Astrocyte (in vitro differentiated cells and primary cell): ENCODE data around the gene ANTXR1. TPM values are rescaled to one million over a fixed set of nuclear protein-coding genes. Genes with fewer than 3 reads are reported as not detected.
A peak's percentile ranks its signal among the peaks of the same experiment; 100 is the strongest.

ENCODE experiments used
- DNase-seq: peaks from one replicate; pipeline ENCODE4 v3.0.0-alpha.2; 2010; ENCODE audit warnings: low read depth
- FAIRE-seq: peaks from 2 replicates; lab custom pipeline; 2011; peaks lifted over from hg19 to GRCh38; lab: Jason Lieb, UNC
- H2AFZ ChIP-seq: 2 replicates; pipeline ENCODE4 v1.6.0; 2012; ENCODE audit warnings: low read depth, low read length, inconsistent platforms
- H3K27ac ChIP-seq: 2 replicates; pipeline ENCODE4 v1.5.1; 2011; ENCODE audit warnings: low read depth, low read length, inconsistent platforms
- H3K27me3 ChIP-seq: 2 replicates; pipeline ENCODE4 v1.6.0; 2011; ENCODE audit warnings: low read length, inconsistent platforms; ENCODE audit not compliant: insufficient read depth
- H3K36me3 ChIP-seq: 2 replicates; pipeline ENCODE4 v1.5.1; 2011; ENCODE audit warnings: low read length, inconsistent platforms; ENCODE audit not compliant: insufficient read depth
- H3K4me1 ChIP-seq: 2 replicates; pipeline ENCODE4 v1.5.1; 2011; ENCODE audit warnings: low read length, inconsistent platforms; ENCODE audit not compliant: insufficient read depth
- H3K4me2 ChIP-seq: 2 replicates; pipeline ENCODE4 v1.6.0; 2012; ENCODE audit warnings: low read length, inconsistent platforms
- H3K4me3 ChIP-seq: 2 replicates; pipeline ENCODE4 v1.5.1; 2011; ENCODE audit warnings: low read depth, mild to moderate bottlenecking, low read length, inconsistent platforms; ENCODE audit not compliant: insufficient read depth
- H3K79me2 ChIP-seq: 2 replicates; pipeline ENCODE4 v1.6.0; 2012; ENCODE audit warnings: mild to moderate bottlenecking, low read length, inconsistent platforms; ENCODE audit not compliant: insufficient read depth
- H3K9ac ChIP-seq: 2 replicates; pipeline ENCODE4 v1.6.0; 2012; ENCODE audit warnings: mild to moderate bottlenecking, low read length, inconsistent platforms
- H3K9me3 ChIP-seq: 2 replicates; pipeline ENCODE4 v1.5.1; 2012; ENCODE audit warnings: low read depth, mild to moderate bottlenecking, low read length, inconsistent platforms; ENCODE audit not compliant: insufficient read depth
- H4K20me1 ChIP-seq: 2 replicates; pipeline ENCODE4 v1.6.0; 2012; ENCODE audit warnings: low read length, inconsistent platforms; ENCODE audit not compliant: insufficient read depth
- H3K27ac Mint-ChIP-seq: one replicate; pipeline ENCODE4 v1.8.0; 2021; ENCODE audit warnings: mild to moderate bottlenecking, mixed read lengths; ENCODE audit not compliant: unreplicated experiment
- H3K27me3 Mint-ChIP-seq: one replicate; pipeline ENCODE4 v1.8.0; 2021; ENCODE audit warnings: low read depth, mixed read lengths; ENCODE audit not compliant: unreplicated experiment
- H3K36me3 Mint-ChIP-seq: one replicate; pipeline ENCODE4 v1.8.0; 2021; ENCODE audit warnings: low read depth, mixed read lengths; ENCODE audit not compliant: unreplicated experiment
- H3K4me1 Mint-ChIP-seq: one replicate; pipeline ENCODE4 v1.8.0; 2021; ENCODE audit warnings: low read depth, mixed read lengths; ENCODE audit not compliant: unreplicated experiment
- H3K4me3 Mint-ChIP-seq: one replicate; pipeline ENCODE4 v1.8.0; 2021; ENCODE audit warnings: mild to moderate bottlenecking, moderate library complexity, mixed read lengths; ENCODE audit not compliant: unreplicated experiment
- H3K9me3 Mint-ChIP-seq: one replicate; pipeline ENCODE4 v1.8.0; 2021; ENCODE audit warnings: mild to moderate bottlenecking, mixed read lengths; ENCODE audit not compliant: unreplicated experiment
- EZH2 ChIP-seq: IDR thresholded peaks from 2 replicates; pipeline ENCODE4 v1.6.1; 2012; ENCODE audit warnings: mild to moderate bottlenecking, low read length, inconsistent platforms; ENCODE audit not compliant: insufficient read depth
- total RNA-seq: library from RNA; stranded (reverse); gene quantifications from 2 replicates; pipeline ENCODE4 v1.2.1, GENCODE V29; 2021
- TF ChIP-seq, protein P1 (sequence below): IDR thresholded peaks from 2 replicates; pipeline ENCODE4 v1.5.1; 2011; ENCODE audit warnings: low read depth, mild to moderate bottlenecking, inconsistent platforms, low read length, moderate library complexity; ENCODE audit not compliant: insufficient read depth

ANTXR1 gene
- total RNA-seq, 1 donor from 2014 or later = 67.8 TPM

DNA sequence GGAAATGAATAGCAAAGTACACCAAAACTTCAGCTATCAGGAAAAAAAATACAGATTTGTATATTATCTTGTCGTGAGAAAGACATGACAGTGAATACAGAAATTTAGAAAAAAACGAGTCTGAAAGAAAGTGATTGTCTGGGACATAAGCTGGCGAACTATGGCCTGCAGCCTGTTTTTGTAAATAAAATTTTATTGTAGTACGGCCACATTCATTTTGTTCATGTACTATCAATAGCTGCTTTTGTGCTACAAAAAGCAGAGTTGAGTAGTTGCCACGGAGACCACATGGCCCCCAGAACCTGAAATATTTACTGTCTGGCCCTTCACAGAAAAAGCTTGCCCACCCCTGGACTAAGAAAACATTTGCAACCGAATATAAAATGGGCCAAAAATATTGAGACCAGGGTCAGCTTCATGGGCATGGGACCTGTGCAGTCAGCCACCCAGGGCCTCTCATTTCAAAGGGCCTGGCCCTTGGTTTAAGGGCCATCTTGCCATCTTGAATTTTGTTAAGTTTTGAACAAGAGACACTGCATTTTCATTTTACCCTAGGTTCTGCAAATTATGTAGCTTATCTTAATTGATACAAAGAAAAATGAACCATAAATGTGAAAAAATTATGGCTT, 17.9 kb downstream of the ANTXR1 start:
- DNase-seq (no peak), FAIRE-seq (no peak)
- Histone ChIP-seq H3K4me3 (no peak overlapping the region), H3K9me3 (no peaks in the 10 kb centered on the region), H3K27ac (no peak overlapping the region), H2AFZ (no peak overlapping the region), H3K79me2 (peaks cover 70% of the 10 kb centered on the region), H3K36me3 (no peaks in the 10 kb centered on the region), H3K4me2 (no peak overlapping the region), H3K4me1 (peaks cover 21% of the 10 kb centered on the region), H3K27me3 (no peaks in the 10 kb centered on the region), H4K20me1 (peaks cover 41% of the 10 kb centered on the region), H3K9ac (no peak overlapping the region)
- no peak overlapping the region for H3K27ac Mint-ChIP-seq
- H3K27me3 Mint-ChIP-seq = no peaks in the 10 kb centered on the region
- H3K4me1 Mint-ChIP-seq = peaks cover 40% of the 10 kb centered on the region
- no peaks in the 10 kb centered on the region for H3K9me3 Mint-ChIP-seq
- TF ChIP-seq EZH2 = no peak
- TF ChIP-seq, protein P1, sequence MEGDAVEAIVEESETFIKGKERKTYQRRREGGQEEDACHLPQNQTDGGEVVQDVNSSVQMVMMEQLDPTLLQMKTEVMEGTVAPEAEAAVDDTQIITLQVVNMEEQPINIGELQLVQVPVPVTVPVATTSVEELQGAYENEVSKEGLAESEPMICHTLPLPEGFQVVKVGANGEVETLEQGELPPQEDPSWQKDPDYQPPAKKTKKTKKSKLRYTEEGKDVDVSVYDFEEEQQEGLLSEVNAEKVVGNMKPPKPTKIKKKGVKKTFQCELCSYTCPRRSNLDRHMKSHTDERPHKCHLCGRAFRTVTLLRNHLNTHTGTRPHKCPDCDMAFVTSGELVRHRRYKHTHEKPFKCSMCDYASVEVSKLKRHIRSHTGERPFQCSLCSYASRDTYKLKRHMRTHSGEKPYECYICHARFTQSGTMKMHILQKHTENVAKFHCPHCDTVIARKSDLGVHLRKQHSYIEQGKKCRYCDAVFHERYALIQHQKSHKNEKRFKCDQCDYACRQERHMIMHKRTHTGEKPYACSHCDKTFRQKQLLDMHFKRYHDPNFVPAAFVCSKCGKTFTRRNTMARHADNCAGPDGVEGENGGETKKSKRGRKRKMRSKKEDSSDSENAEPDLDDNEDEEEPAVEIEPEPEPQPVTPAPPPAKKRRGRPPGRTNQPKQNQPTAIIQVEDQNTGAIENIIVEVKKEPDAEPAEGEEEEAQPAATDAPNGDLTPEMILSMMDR = no peak
- no peaks in the 10 kb centered on the region for H3K36me3 Mint-ChIP-seq
- H3K4me3 Mint-ChIP-seq = no peak overlapping the region

- Mint-ChIP-seq H3K27me3 (no peaks in the 10 kb centered on the region), H3K4me1 (peaks cover 40% of the 10 kb centered on the region), H3K4me3 (no peak overlapping the region), H3K9me3 (no peaks in the 10 kb centered on the region), H3K27ac (no peak overlapping the region), H3K36me3 (no peaks in the 10 kb centered on the region)
- Histone ChIP-seq H3K9me3 (no peaks in the 10 kb centered on the region), H3K79me2 (peaks cover 67% of the 10 kb centered on the region), H3K4me1 (peaks cover 21% of the 10 kb centered on the region), H3K4me3 (no peak overlapping the region), H3K27me3 (no peaks in the 10 kb centered on the region), H3K4me2 (peak overlapping the region; percentile 68), H2AFZ (no peak overlapping the region), H3K27ac (no peak overlapping the region), H3K9ac (no peak overlapping the region), H3K36me3 (no peaks in the 10 kb centered on the region), H4K20me1 (peaks cover 37% of the 10 kb centered on the region)
- FAIRE-seq (peak; percentile 34), DNase-seq (no peak)
- TF ChIP-seq, protein P1 = no peak
These were observed 18.5 kb downstream of the ANTXR1 start for GRCh38 chr2:69031466-69031865.

DNA sequence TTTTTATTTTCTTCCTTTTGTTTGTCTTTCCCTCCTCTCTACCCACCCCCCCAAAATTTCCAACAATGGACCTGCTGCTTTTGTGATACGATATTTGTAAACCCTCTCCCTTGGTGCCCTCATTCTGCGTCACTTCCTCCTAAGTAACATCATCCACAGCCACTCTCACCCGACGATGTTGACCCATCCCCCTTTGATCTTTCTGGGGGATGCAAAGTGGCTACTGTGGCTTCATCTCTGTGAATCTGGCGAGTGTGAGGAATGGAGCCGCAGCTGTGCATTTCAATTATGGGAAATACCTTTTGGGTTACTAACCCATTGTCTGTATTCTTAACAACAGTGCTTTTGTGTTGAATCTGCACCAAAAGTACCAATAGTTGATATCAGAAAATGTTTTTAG, 19.4 kb downstream of the ANTXR1 start:
- peaks cover 64% of the 10 kb centered on the region for H3K79me2 ChIP-seq
- Mint-ChIP-seq H3K27me3 (no peaks in the 10 kb centered on the region), H3K4me1 (peaks cover 40% of the 10 kb centered on the region), H3K36me3 (peaks cover 3% of the 10 kb centered on the region), H3K9me3 (no peaks in the 10 kb centered on the region), H3K27ac (peak overlapping the region; percentile 70), H3K4me3 (no peak overlapping the region)
- peak; percentile 84 for FAIRE-seq
- H3K4me3 ChIP-seq = no peak overlapping the region
- H3K9ac ChIP-seq = no peak overlapping the region
- H3K27ac ChIP-seq = peak overlapping the region; percentile 44
- no peaks in the 10 kb centered on the region for H3K36me3 ChIP-seq
- H4K20me1 ChIP-seq = peaks cover 36% of the 10 kb centered on the region
- H3K4me1 ChIP-seq = peaks cover 21% of the 10 kb centered on the region
- H3K9me3 ChIP-seq = no peaks in the 10 kb centered on the region
- peak overlapping the region; percentile 68 for H3K4me2 ChIP-seq
- peak; percentile 88 for DNase-seq
- TF ChIP-seq, protein P1 = no peak
- no peak for TF ChIP-seq EZH2
- no peaks in the 10 kb centered on the region for H3K27me3 ChIP-seq
- no peak overlapping the region for H2AFZ ChIP-seq
